Measurements from ENCODE around the gene SLC38A9.
"Not testable (repeated sequence)": the region's sequence is repeated elsewhere in the genome, so short reads cannot be mapped to it uniquely, and the experiment has no call there.

SLC38A9 gene

GRCh38 chr5:55702598-55703345 is 9.4 kb downstream of the SLC38A9 start:
- no peak for DNase-seq

GRCh38 chr5:55701462-55702103 is 10.5 kb downstream of the SLC38A9 start:
- DNase-seq: no peak

GRCh38 chr5:55700745-55701144 is 11.4 kb downstream of the SLC38A9 start:
- no peak for DNase-seq

GRCh38 chr5:55699041-55699688 is 13.0 kb downstream of the SLC38A9 start:
- no peak for DNase-seq

GRCh38 chr5:55696704-55697103 is 15.4 kb downstream of the SLC38A9 start:
- DNase-seq: not testable (repeated sequence)

- no peak for DNase-seq
Observed at GRCh38 chr5:55694152-55694830, 17.8 kb downstream of the SLC38A9 start.

GRCh38 chr5:55692509-55692908 is 19.6 kb downstream of the SLC38A9 start:
- no peak for DNase-seq

- no peak for DNase-seq
Observed at GRCh38 chr5:55692106-55692417, 20.1 kb downstream of the SLC38A9 start.

- DNase-seq: no peak
Observed at GRCh38 chr5:55691265-55692105, 20.6 kb downstream of the SLC38A9 start.

GRCh38 chr5:55682071-55682470 is 30.1 kb downstream of the SLC38A9 start:
- DNase-seq: no peak

GRCh38 chr5:55681301-55681700 is 30.8 kb downstream of the SLC38A9 start:
- no peak for DNase-seq

- DNase-seq: no peak
Observed at GRCh38 chr5:55680353-55680752, 31.8 kb downstream of the SLC38A9 start.

- no peak for DNase-seq
Observed at GRCh38 chr5:55679556-55679955, 32.6 kb downstream of the SLC38A9 start.

- no peak for DNase-seq
Observed at GRCh38 chr5:55675119-55675518, 37.0 kb downstream of the SLC38A9 start.

GRCh38 chr5:55674340-55674739 is 37.8 kb downstream of the SLC38A9 start:
- no peak for DNase-seq

- DNase-seq: no peak
Observed at GRCh38 chr5:55672477-55672911, 39.6 kb downstream of the SLC38A9 start.

- DNase-seq: no peak
Observed at GRCh38 chr5:55671975-55672374, 40.1 kb downstream of the SLC38A9 start.

- DNase-seq: no peak
Observed at GRCh38 chr5:55668356-55668755, 43.8 kb downstream of the SLC38A9 start.

- no peak for DNase-seq
Observed at GRCh38 chr5:55667938-55668337, 44.2 kb downstream of the SLC38A9 start.

GRCh38 chr5:55665065-55665464 is 47.1 kb downstream of the SLC38A9 start:
- DNase-seq: no peak

GRCh38 chr5:55657443-55657842 is 54.7 kb downstream of the SLC38A9 start:
- no peak for DNase-seq

GRCh38 chr5:55650386-55650785 is 61.7 kb downstream of the SLC38A9 start:
- DNase-seq: no peak

- DNase-seq: no peak
Observed at GRCh38 chr5:55649963-55650362, 62.2 kb downstream of the SLC38A9 start.

Data from activated CD4-positive, alpha-beta T cell treated with anti-CD3 and anti-CD28 coated beads, Interleukin-2, amount 50 U/mL, for 4 hours (primary cell).